Cardiac muscle cell (in vitro differentiated cells and primary cell): ENCODE measurements around the gene ABCC4. TPM values are rescaled to one million over a fixed set of nuclear protein-coding genes. Genes with fewer than 3 reads are reported as not detected.

Experiments used
- DNase-seq, 2 donors: peaks; one replicate each; pipeline versions ENCODE4 v3.0.0 to v3.0.0-alpha.2; 2010 to 2017; ENCODE audit warnings: low read depth in 1 of 2, low spot score in 1 of 2
- H3K27ac ChIP-seq: fragments of 200-600 bp; sonication (generic); 2 replicates; pipeline ENCODE4 v1.5.1; 2016
- H3K27me3 ChIP-seq: fragments of 200-600 bp; sonication (generic); 2 replicates; pipeline ENCODE4 v1.6.0; 2016; ENCODE audit warnings: control low read depth
- H3K36me3 ChIP-seq: fragments of 200-600 bp; sonication (generic); 2 replicates; pipeline ENCODE4 v1.5.1; 2016; ENCODE audit warnings: control low read depth
- H3K4me1 ChIP-seq: fragments of 200-600 bp; sonication (generic); 2 replicates; pipeline ENCODE4 v1.8.1; 2017; ENCODE audit warnings: low read depth, mild to moderate bottlenecking, mixed run types
- H3K4me3 ChIP-seq: fragments of 200-600 bp; sonication (generic); 2 replicates; pipeline ENCODE4 v1.5.1; 2016; ENCODE audit warnings: mild to moderate bottlenecking
- H3K9me3 ChIP-seq: fragments of 200-600 bp; sonication (generic); 2 replicates; pipeline ENCODE4 v1.5.1; 2017; ENCODE audit warnings: low read depth, mild to moderate bottlenecking, control low read depth
- CTCF ChIP-seq: IDR thresholded peaks from 2 replicates; pipeline ENCODE4 v1.5.1; 2012; ENCODE audit warnings: low read depth, mild to moderate bottlenecking, low read length
- polyA plus RNA-seq: library from polyadenylated mRNA; unstranded; fragments of >200 nt; fragmentation: Nextera tagmentation; extraction: Ambion mirVana; gene quantifications from 2 replicates; pipeline ENCODE4 v1.2.1, GENCODE V29; 2016
- total RNA-seq: library from RNA; depleted of rRNA; stranded (reverse); fragments of >200 nt; gene quantifications from 2 replicates; pipeline ENCODE4 v1.2.3, GENCODE V29; 2016

The ABCC4 gene
- total and polyA plus RNA-seq, 2 experiments from 2014 or later, result 1.6 to 5.0 TPM

DNA sequence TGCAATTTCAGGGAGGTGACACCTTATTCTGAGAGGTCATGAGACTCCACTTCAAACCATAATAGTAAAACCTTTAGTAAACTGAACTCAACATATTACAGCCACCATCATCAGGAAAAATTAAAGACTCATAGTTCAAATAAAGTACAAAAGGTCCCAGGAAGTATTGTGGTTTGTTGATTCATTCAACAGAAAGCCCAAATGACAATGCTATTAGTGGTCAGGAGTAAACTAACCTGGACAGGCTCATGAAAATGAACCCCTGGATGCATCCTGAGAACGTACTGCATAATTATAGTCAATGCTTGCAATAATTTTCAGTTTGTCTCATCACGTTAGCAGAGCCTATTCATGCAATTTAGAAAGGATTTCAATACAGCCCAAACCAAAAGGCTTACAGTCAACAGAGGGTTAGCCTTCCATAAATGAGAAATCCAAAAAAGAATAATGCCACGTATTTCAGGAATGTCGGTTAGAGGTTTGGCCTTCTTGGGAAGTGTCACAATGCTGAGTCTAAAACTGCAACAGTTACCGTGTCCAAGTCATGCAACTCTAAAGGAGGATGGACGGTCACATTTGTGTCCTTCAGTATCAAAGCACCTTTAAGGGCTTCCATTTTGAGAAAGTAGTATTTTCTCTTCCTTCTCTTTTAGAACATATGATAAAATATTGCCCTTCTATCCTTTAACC, 280.8 kb downstream of the ABCC4 start:
- DNase-seq, result no peak

GRCh38 chr13:95019886-95020285, 281.4 kb downstream of the ABCC4 start:
- Histone ChIP-seq H3K9me3 (no peaks in the 10 kb centered on the region), H3K4me1 (no peaks in the 10 kb centered on the region), H3K4me3 (no peak overlapping the region), H3K27ac (no peak overlapping the region), H3K27me3 (no peaks in the 10 kb centered on the region), H3K36me3 (no peaks in the 10 kb centered on the region)
- DNase-seq, result no peak
- no peak for TF ChIP-seq CTCF

More for the DNA sequence above, 280.8 kb downstream of the ABCC4 start:
- H3K36me3 ChIP-seq, result no peaks in the 10 kb centered on the region
- no peaks in the 10 kb centered on the region for H3K27me3 ChIP-seq
- no peaks in the 10 kb centered on the region for H3K9me3 ChIP-seq
- no peak overlapping the region for H3K4me3 ChIP-seq
- no peak overlapping the region for H3K27ac ChIP-seq
- no peaks in the 10 kb centered on the region for H3K4me1 ChIP-seq
- TF ChIP-seq CTCF, result no peak

DNA sequence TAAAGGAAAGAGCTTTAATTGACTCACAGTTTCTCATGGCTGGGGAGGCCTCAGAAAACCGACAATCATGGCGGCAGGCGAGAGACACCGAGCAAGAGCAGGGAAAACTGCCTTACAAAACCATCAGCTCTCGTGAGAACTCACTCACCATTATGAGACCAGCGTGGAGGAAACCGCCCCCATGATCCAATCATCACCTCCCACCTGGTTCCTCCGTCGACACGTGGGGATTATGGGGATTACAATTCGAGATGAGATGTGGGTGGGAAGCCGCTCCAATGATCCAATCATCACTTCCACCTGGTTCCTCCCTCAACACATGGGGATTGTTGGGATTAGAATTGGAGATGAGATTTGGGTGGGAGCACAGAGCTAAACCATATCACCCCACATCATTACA, 293.9 kb downstream of the ABCC4 start:
- H3K36me3 ChIP-seq, result no peaks in the 10 kb centered on the region
- DNase-seq, result no peak
- H3K27ac ChIP-seq, result no peak overlapping the region
- H3K4me1 ChIP-seq, result no peaks in the 10 kb centered on the region
- no peak for TF ChIP-seq CTCF
- H3K4me3 ChIP-seq, result no peak overlapping the region
- peaks cover 30% of the 10 kb centered on the region for H3K27me3 ChIP-seq
- H3K9me3 ChIP-seq, result no peaks in the 10 kb centered on the region

DNA sequence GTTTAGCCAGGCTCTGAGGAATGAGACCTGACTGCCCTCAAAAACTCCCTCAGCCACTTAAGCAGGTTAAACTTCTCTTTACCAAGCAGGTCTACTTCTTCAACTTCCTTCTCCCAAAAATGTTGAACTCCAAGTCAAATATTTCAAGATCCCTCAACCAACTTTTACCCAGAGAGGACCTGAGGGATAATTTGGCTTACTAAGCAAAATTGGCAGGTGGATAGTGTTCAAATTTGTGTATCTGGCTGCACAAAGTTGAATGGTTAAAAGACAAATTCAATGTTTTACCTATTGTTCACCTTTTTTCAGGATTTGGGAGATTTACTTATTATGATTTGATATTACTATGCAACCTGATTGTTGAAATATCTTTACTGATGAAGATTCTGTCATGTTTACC, 296.0 kb downstream of the ABCC4 start:
- no peaks in the 10 kb centered on the region for H3K36me3 ChIP-seq
- no peak overlapping the region for H3K27ac ChIP-seq
- H3K4me3 ChIP-seq, result no peak overlapping the region
- no peaks in the 10 kb centered on the region for H3K9me3 ChIP-seq
- TF ChIP-seq CTCF, result no peak
- no peak for DNase-seq
- peaks cover 45% of the 10 kb centered on the region for H3K27me3 ChIP-seq
- no peaks in the 10 kb centered on the region for H3K4me1 ChIP-seq

DNA sequence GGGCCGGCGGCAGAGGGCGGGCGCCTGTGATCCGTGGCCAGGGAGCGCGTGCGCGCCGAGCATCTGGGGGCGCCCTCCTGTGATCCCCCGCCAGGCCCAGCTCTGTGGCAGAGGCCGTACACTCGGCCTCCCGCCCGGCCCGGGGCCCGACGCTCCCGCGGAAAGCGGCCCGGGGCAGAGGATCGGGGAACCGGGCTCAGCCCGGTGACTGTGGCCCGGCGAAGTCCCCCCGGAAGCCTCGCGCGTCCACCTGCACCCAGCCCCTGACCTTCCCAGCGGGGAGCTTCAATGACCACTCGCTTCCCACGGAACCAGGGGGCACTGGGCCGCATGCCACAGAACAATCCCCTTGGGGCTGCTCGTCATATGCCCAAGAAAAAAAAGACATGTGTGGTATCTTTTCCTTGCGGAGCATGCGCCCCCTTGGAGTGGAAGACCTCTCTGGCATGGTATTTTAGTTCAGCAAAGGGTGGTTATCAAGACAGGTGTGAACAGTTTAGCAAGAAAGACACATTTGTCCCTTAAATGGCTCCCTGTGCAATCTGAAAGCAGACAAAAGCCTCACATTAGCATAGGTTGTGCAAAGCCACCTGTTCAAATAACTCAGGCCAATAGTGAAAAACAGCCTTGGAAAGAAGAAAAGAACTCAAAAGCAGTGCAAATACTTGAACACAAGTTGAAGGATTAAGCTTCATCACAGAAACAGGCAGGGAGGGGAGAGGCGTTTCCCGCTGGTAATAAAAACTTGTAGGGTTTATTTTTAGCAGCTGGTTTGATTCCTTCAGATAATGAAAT, 298.0 kb downstream of the ABCC4 start:
- no peaks in the 10 kb centered on the region for H3K9me3 ChIP-seq
- DNase-seq, result peak in 1 of 2 donors; percentile 23
- H3K4me3 ChIP-seq, result peak overlapping the region; percentile 16
- peaks cover 45% of the 10 kb centered on the region for H3K27me3 ChIP-seq
- no peak overlapping the region for H3K27ac ChIP-seq
- peak; percentile 1 for TF ChIP-seq CTCF
- H3K4me1 ChIP-seq, result no peaks in the 10 kb centered on the region
- H3K36me3 ChIP-seq, result no peaks in the 10 kb centered on the region
